GM18909 (cell line): Measurements from ENCODE around the gene ZSCAN31.
"Not testable (repeated sequence)": the region's sequence is repeated elsewhere in the genome, so short reads cannot be mapped to it uniquely, and the experiment has no call there.

Experiments
- ATAC-seq: cut with Tn5 transposase; IDR thresholded peaks from one replicate; pipeline ENCODE4 v1.9.1; 2021; ENCODE audit warnings: mild to moderate bottlenecking; ENCODE audit not compliant: unreplicated experiment, poor library complexity

The ZSCAN31 gene

GRCh38 chr6:28326371-28326948 lies 9.5 kb downstream of the ZSCAN31 start:
- no peak for ATAC-seq

DNA sequence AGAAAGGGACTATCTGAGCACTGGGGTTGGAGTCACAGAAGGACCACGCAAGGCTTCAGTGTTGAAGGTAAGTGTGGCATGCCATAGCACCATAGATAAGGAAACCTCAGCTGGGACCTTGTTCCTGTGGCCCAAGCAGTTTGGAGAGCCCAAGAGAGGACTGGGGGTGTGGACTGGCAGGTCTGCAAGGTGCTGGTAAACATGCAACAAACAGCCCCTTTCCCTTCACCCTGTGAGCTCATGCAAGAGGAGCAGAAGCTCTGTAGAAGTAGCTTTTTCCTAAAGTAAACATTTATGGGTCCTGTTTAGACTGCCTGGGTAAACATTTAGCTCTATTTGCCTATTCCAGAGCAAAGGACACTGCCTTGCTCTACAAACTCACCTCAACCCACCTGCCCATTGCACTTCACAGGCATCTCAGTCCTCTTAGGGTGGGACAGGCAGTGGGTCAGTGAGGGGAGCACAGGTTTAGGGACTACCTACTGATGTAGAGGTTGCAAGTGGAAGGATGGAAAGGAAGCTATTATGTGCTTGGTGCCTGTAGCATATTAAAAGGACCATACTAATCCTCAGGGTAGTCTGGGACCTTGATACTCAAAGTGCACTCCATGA lies 12.0 kb downstream of the ZSCAN31 start:
- ATAC-seq: no peak

DNA sequence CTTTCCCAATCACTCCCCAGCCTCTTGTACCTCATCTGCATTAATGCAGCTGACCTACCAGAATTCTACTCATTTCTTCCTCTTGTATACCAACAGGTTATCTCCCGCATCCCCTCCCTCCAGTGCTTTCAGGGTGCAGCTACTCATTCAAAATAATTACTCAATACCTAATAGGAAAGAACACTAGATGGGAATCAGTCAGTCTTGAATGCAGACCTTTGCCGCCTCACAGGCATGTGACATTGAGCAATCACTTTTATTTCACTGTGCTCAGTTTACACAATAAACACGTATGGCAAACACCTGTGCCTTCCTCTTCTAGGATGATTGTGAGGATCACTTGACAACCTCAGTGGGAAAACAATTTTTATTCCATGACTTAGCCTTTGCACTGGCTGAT lies 13.3 kb downstream of the ZSCAN31 start:
- no peak for ATAC-seq

DNA sequence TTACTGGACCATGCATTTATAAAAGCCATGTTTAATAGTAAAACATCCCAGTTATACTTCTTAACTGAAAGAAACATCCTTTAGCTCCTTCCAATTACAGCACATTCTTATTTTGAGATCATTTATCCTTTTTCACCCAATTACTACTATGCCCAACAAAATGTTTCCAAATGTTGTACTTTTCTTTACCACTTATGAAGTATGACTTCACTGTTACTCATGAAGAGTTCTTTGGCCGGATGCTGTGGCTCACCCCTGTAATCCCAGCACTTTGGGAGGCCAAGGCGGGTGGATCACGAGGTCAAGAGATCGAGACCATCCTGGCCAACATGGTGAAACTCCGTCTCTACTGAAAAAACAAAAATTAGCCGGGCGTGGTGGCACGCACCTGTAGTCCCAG lies 18.1 kb downstream of the ZSCAN31 start:
- not testable (repeated sequence) for ATAC-seq

GRCh38 chr6:28315628-28316027 lies 20.3 kb downstream of the ZSCAN31 start:
- no peak for ATAC-seq

DNA sequence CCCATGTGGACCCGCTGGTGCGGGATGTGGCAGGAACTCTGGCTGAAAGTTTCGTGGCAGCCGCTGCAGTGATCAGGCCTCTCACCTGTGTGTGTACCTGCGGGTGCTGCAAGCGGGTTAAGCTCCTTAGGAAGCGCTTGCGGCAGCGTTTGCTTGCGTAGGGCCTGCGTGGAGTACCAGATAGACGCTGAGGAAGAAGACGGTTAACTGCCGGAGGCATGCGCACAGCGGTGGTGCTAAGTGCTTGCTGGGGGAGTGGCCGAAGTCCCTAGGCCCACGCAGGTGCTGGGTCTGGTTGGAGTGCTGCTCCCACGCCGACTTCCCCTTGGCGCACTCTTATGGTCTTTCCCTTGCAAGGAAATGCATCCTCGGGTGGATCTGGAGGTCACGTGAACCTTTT lies 23.0 kb downstream of the ZSCAN31 start:
- ATAC-seq: no peak

GRCh38 chr6:28311139-28311823 lies 24.7 kb downstream of the ZSCAN31 start:
- ATAC-seq: no peak

DNA sequence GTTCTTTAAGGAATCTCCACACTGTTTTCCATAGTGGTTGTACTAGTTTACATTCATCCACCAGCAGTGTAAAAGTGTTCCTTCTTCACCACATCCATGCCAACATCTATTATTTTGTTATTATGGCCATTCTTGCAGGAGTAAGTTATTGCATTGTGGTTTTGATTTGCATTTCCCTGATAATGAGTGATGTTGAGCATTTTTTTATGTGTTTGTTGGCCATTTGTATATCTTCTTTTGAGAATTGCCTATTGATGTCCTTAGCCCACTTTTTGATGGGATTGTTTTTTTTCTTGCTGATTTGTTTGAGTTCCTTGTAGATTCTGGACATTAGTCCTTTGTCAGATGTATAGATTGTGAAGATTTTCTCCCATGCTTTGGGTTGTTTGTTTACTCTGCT lies 29.6 kb downstream of the ZSCAN31 start:
- not testable (repeated sequence) for ATAC-seq

- ATAC-seq: peak; percentile 91
These were observed 32.4 kb downstream of the ZSCAN31 start for GRCh38 chr6:28303570-28303969.

GRCh38 chr6:28296520-28297060 lies 39.4 kb downstream of the ZSCAN31 start:
- no peak for ATAC-seq

- ATAC-seq: no peak
These were observed 40.6 kb downstream of the ZSCAN31 start for GRCh38 chr6:28295326-28295725.

- ATAC-seq: no peak
These were observed 44.4 kb downstream of the ZSCAN31 start for GRCh38 chr6:28291573-28291972.

DNA sequence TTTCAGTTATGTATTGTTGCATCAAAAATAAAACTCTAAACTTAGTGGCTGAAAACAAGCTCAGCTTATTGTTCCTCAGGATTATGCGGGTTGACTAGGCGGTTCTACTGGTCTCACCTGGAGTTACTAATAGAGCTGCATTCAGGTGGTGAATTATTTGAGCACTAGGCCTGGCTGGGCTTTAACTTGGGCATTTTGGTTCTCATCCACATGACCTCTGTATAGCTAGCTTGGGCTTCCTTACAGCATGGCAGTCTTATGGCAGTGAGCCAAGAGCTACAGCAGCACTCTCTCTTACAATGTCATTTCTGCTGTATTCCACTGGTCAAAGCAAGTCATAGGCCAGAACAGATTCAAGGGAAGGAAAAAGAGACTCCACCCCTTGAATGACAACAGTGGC lies 53.0 kb downstream of the ZSCAN31 start:
- no peak for ATAC-seq

DNA sequence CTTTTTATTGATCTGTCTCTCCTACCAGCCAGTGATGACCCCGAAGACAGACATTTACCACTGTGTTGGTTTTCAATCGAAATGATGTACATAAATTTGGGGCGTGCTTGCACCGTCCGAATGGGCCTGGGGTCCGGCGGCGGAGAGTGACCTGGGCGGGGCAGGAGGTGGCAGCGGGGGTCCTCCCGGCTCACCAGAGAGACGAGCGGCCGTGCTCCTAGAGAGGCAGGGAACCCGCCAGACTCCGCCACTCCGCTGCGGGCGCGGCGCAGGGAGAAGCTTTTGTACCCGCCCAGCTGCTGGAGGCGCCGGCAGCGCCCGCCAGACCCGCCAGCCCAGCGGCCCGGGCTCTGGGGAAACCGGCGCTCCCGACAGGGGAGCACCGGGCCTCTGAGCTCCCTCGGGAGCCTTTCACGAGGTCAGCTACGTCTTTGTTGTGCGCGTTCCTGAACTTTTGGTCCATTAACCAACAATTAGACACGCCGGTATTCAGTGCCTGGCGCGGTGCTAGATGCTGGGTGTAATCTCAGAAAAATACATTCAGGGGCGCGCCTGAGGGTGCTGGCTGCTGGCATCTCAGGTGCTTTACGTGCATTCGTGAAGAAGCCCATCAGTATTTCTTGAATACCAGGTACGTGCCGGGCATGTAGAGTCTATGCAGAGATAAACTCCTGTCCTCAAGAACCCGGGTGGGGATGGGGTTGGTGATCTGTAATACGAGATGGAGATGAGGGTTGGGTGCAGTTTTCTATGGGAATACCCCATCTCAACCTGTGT lies 54.5 kb downstream of the ZSCAN31 start, which contains the start of gene PGBD1:
Gene PGBD1 (plus strand): TSS at position 285 of the 777 bp plus-strand sequence. CDS start 2,242 bp downstream, outside the sequence.
- ATAC-seq: peak; percentile 79

DNA sequence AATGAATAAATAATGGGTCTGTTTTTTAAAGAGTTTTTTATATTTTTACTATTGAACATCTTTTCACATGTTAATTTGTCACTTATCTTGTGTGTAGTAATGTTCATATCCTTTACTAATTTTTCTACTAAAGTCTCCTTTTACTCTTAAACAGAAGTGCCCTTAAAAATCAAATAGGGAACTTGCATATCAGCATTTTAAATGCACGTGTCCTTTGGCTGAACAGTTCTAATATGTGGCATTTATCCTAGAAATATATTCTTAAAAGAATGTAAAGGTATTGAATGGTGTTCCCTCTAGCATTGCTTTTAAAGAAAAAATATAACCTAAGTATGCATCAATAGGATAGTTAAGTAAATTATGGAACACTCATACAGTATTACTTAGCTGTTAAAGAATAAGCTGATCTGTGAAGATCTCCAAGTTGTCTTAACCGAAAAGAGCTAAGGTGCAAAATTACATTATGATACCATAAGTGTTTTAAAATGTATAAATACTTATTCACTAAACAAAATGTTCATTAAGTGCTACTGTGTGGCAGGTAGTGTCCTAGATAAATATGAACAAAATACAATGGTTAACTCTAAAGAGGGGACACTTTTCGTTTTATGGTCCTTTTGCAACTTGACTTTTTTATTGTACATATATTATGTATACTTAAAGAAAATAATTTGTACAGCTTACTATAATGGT lies 55.2 kb downstream of the ZSCAN31 start:
- ATAC-seq: no peak

DNA sequence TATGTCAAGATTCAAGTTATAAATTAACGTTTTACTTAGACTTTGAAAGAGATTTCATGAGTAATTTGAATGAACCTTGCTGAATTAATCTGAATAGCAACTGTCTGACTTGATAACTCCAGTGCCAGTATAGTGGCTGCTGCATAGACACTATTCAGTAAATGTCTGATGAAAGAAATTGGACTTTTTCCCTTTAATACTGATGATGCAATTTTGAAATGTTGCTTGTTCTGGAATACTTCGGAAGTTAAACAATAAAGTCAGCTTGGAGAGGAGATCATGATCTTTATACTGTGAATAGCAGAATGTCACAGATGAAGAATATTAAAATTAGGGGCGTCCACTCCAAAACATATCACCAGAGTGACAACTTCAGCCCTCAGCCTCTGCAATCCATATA lies 58.2 kb downstream of the ZSCAN31 start:
- no peak for ATAC-seq

- ATAC-seq: no peak
These were observed 61.1 kb downstream of the ZSCAN31 start for GRCh38 chr6:28274888-28275287.
